Panc1 (cell line): ENCODE results near the gene GMDS. TPM values are rescaled to one million over a fixed set of nuclear protein-coding genes. Genes with fewer than 3 reads are reported as not detected.

Source experiments
- ATAC-seq: fragments of 200-7000 bp; cut with Tn5 transposase; 2 replicates; pipeline ENCODE4 v1.9.1; 2020; ENCODE audit warnings: mild to moderate bottlenecking, moderate library complexity
- BruUV-seq: library from RNA; stranded (reverse); fragments of 400-500 nt; replicated peaks from 2 replicates; lab custom pipeline; 2021; lab: Mats Ljungman, UMichigan
- CTCF ChIA-PET: fragments of 300-600 bp; sonication (Branson Sonifier 250); formaldehyde crosslinking; loops from one replicate; lab custom pipeline; 2022; ENCODE audit warnings: antibody characterized with exemption; lab: Charles Lee
- POLR2A ChIA-PET: fragments of 300-600 bp; sonication (Branson Sonifier 250); formaldehyde crosslinking; loops from one replicate; lab custom pipeline; 2022; ENCODE audit warnings: antibody characterized with exemption; lab: Charles Lee
- DNase-seq: peaks from one replicate; pipeline ENCODE4 v3.0.0-alpha.2; 2010; ENCODE audit warnings: low read depth, low spot score
- H3K27ac ChIP-seq: 2 replicates; pipeline ENCODE4 v1.5.1; 2011; ENCODE audit warnings: mild to moderate bottlenecking, low read length, inconsistent platforms
- H3K27me3 ChIP-seq: fragments of 200-500 bp; sonication (Bioruptor generic); 2 replicates; pipeline ENCODE4 v1.6.0; 2014; ENCODE audit warnings: low read length, inconsistent platforms; ENCODE audit not compliant: control insufficient read depth, insufficient read depth
- H3K36me3 ChIP-seq: fragments of 200-500 bp; sonication (Bioruptor generic); 2 replicates; pipeline ENCODE4 v1.5.1; 2014; ENCODE audit warnings: inconsistent platforms, mild to moderate bottlenecking, low read length, moderate library complexity; ENCODE audit not compliant: control insufficient read depth, insufficient read depth
- H3K4me1 ChIP-seq: 2 replicates; pipeline ENCODE4 v1.5.1; 2011; ENCODE audit warnings: inconsistent platforms, mild to moderate bottlenecking, low read length, moderate library complexity; ENCODE audit not compliant: control insufficient read depth, insufficient read depth
- H3K4me3 ChIP-seq, 2 experiments: 2 replicates each; pipeline ENCODE4 v1.5.1; 2011 to 2012; ENCODE audit warnings: low read depth in 2 of 2, low read length in 2 of 2, mild to moderate bottlenecking in 2 of 2, inconsistent platforms in 1 of 2, moderate library complexity in 1 of 2
- H3K9me3 ChIP-seq: fragments of 200-500 bp; sonication (Bioruptor generic); 2 replicates; pipeline ENCODE4 v1.5.1; 2014; ENCODE audit warnings: low read depth, mild to moderate bottlenecking, inconsistent platforms, low read length, moderate library complexity; ENCODE audit not compliant: control insufficient read depth, insufficient read depth
- POLR2AphosphoS5 ChIP-seq: IDR thresholded peaks from 2 replicates; pipeline ENCODE4 v1.6.1; 2012; ENCODE audit warnings: mild to moderate bottlenecking, low read depth, low read length, moderate library complexity
- SIN3A ChIP-seq: IDR thresholded peaks from 2 replicates; pipeline ENCODE4 v1.6.1; 2012; ENCODE audit warnings: low read depth, mild to moderate bottlenecking, low read length, moderate library complexity, borderline replicate concordance; ENCODE audit not compliant: insufficient read depth
- TCF7L2 ChIP-seq: IDR thresholded peaks from 2 replicates; pipeline ENCODE4 v1.6.1; 2011; ENCODE audit warnings: mild to moderate bottlenecking, low read depth, low read length, inconsistent platforms
- in situ Hi-C: cut with HindIII; loops from 2 replicates; pipeline ENCODE4 v1.10.0; 2016; ENCODE audit warnings: low sequenced_read_pairs, low pct_unique_long_range_greater_than_20kb
- intact Hi-C: fragments of 100-400 bp; cut with micrococcal nuclease; formaldehyde crosslinking; loops from one replicate; pipeline ENCODE4 v1.10.0; 2022; ENCODE audit not compliant: unreplicated experiment
- total RNA-seq: library from RNA; stranded (reverse); gene quantifications from one replicate; pipeline ENCODE4 v1.2.1, GENCODE V29; 2021; ENCODE audit not compliant: unreplicated experiment
- TF ChIP-seq, protein P1 (sequence below), 2 experiments: IDR thresholded peaks; 2 replicates each; pipeline ENCODE4 v1.6.1; 2011 to 2012; ENCODE audit warnings: low read depth in 2 of 2, control low read depth in 1 of 2, low read length in 1 of 2, mild to moderate bottlenecking in 1 of 2, moderate library complexity in 1 of 2; ENCODE audit not compliant: insufficient read depth in 1 of 2
- TF ChIP-seq, protein P2 (sequence below): fragments of 450-650 bp; IDR thresholded peaks from 2 replicates; pipeline ENCODE4 v1.5.1; 2017; ENCODE audit warnings: mild to moderate bottlenecking

The GMDS gene
- total RNA-seq, 1 experiment from 2014 or later, result 9.8 TPM

DNA sequence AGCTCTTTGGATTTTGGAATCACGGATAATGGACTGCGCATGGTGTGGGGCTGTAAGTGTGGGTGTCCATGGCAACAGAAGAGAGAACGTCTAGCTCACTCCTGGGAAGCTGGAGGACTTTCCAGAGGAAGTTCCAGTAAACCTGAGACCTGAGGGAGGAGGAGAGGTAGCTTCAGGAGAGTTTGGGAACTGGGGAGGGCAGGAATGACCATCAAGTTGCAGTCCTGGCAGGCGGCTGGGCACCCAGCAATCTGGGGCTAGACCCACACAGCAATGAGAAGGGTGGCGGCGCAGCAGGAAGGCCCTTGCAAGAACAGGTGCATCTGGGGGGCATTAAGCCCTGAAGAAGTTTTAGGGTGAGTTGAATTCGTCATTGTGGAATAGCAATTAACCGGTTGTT, 539.8 kb downstream of the GMDS start:
- intact Hi-C loops, result no loop called here
- no peaks in the 10 kb centered on the region for H3K36me3 ChIP-seq
- no peak overlapping the region for H3K4me3 ChIP-seq
- TF ChIP-seq, protein P1, sequence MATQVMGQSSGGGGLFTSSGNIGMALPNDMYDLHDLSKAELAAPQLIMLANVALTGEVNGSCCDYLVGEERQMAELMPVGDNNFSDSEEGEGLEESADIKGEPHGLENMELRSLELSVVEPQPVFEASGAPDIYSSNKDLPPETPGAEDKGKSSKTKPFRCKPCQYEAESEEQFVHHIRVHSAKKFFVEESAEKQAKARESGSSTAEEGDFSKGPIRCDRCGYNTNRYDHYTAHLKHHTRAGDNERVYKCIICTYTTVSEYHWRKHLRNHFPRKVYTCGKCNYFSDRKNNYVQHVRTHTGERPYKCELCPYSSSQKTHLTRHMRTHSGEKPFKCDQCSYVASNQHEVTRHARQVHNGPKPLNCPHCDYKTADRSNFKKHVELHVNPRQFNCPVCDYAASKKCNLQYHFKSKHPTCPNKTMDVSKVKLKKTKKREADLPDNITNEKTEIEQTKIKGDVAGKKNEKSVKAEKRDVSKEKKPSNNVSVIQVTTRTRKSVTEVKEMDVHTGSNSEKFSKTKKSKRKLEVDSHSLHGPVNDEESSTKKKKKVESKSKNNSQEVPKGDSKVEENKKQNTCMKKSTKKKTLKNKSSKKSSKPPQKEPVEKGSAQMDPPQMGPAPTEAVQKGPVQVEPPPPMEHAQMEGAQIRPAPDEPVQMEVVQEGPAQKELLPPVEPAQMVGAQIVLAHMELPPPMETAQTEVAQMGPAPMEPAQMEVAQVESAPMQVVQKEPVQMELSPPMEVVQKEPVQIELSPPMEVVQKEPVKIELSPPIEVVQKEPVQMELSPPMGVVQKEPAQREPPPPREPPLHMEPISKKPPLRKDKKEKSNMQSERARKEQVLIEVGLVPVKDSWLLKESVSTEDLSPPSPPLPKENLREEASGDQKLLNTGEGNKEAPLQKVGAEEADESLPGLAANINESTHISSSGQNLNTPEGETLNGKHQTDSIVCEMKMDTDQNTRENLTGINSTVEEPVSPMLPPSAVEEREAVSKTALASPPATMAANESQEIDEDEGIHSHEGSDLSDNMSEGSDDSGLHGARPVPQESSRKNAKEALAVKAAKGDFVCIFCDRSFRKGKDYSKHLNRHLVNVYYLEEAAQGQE (IDR thresholded peaks at IDR 0.05; ENCODE audit: insufficient read depth in 1 of 2, low read depth in 2 of 2, low read length in 1 of 2), result no peak
- TF ChIP-seq POLR2AphosphoS5 (no peak), TCF7L2 (no peak), SIN3A (no peak)
- TF ChIP-seq, protein P2, sequence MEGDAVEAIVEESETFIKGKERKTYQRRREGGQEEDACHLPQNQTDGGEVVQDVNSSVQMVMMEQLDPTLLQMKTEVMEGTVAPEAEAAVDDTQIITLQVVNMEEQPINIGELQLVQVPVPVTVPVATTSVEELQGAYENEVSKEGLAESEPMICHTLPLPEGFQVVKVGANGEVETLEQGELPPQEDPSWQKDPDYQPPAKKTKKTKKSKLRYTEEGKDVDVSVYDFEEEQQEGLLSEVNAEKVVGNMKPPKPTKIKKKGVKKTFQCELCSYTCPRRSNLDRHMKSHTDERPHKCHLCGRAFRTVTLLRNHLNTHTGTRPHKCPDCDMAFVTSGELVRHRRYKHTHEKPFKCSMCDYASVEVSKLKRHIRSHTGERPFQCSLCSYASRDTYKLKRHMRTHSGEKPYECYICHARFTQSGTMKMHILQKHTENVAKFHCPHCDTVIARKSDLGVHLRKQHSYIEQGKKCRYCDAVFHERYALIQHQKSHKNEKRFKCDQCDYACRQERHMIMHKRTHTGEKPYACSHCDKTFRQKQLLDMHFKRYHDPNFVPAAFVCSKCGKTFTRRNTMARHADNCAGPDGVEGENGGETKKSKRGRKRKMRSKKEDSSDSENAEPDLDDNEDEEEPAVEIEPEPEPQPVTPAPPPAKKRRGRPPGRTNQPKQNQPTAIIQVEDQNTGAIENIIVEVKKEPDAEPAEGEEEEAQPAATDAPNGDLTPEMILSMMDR, result no peak
- no peak for DNase-seq
- no peaks in the 10 kb centered on the region for H3K4me1 ChIP-seq
- no peaks in the 10 kb centered on the region for H3K9me3 ChIP-seq
- in situ Hi-C loops, result no loop called here
- CTCF ChIA-PET, result no interaction called here
- BruUV-seq, result no TSS peak
- no peak for ATAC-seq
- POLR2A ChIA-PET, result no interaction called here
- H3K27me3 ChIP-seq, result no peaks in the 10 kb centered on the region
- no peak overlapping the region for H3K27ac ChIP-seq

DNA sequence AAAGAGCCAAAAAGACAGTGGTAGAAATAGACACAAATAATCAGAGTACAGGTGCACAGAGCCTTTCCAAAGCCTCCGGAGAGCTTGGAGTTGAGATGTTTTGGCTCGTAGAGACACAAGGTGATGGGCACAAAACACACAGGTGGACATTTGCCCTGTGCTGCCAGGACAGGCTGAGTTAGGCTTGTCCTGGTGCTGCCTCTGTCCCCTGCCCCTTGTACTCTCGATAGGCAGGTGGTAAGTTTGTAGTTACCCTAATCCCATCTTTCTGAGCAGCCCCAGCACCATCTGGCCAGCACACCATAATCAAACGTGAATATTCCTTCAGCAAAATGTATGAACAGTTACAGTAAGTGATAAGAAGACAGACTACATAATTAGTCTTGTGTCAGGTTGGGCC, 540.2 kb downstream of the GMDS start:
- ChIA-PET POLR2A (no interaction called here), CTCF (no interaction called here)
- in situ Hi-C loops, result no loop called here
- Histone ChIP-seq H3K27me3 (no peaks in the 10 kb centered on the region), H3K27ac (no peak overlapping the region), H3K4me1 (no peaks in the 10 kb centered on the region), H3K4me3 (no peak overlapping the region), H3K9me3 (no peaks in the 10 kb centered on the region), H3K36me3 (no peaks in the 10 kb centered on the region)
- intact Hi-C loops, result no loop called here
- ATAC-seq (no peak), DNase-seq (no peak)
- TF ChIP-seq, protein P2, result no peak
- TF ChIP-seq SIN3A (no peak), TCF7L2 (no peak), POLR2AphosphoS5 (no peak)
- TF ChIP-seq, protein P1 (IDR thresholded peaks at IDR 0.05; ENCODE audit: insufficient read depth in 1 of 2, low read depth in 2 of 2, low read length in 1 of 2), result no peak
- no TSS peak for BruUV-seq
